Trophoblast cell (in vitro differentiated cells and primary cell): ENCODE results near the gene HSPBP1.

Source experiments
- DNase-seq, 2 donors: peaks; one replicate each; pipeline ENCODE4 v3.0.0-alpha.2; 2016
- H2AFZ ChIP-seq: 2 replicates; pipeline ENCODE4 v1.6.1; 2013; ENCODE audit warnings: low read length, moderate library complexity, mild to moderate bottlenecking; ENCODE audit not compliant: insufficient read depth, poor library complexity
- H2AK5ac ChIP-seq: 2 replicates; pipeline ENCODE4 v1.6.1; 2013; ENCODE audit warnings: mild to moderate bottlenecking, low read length
- H2BK120ac ChIP-seq: 2 replicates; pipeline ENCODE4 v1.6.1; 2013; ENCODE audit warnings: low read length, mild to moderate bottlenecking, moderate library complexity; ENCODE audit not compliant: insufficient read depth, poor library complexity
- H2BK12ac ChIP-seq: 2 replicates; pipeline ENCODE4 v1.6.1; 2013; ENCODE audit warnings: mild to moderate bottlenecking, low read length, moderate library complexity
- H2BK5ac ChIP-seq: 2 replicates; pipeline ENCODE4 v1.6.1; 2013; ENCODE audit warnings: low read length, low read depth, moderate library complexity, mild to moderate bottlenecking; ENCODE audit not compliant: poor library complexity
- H3K14ac ChIP-seq: 2 replicates; pipeline ENCODE4 v1.6.1; 2013; ENCODE audit warnings: mild to moderate bottlenecking, low read length
- H3K18ac ChIP-seq: 2 replicates; pipeline ENCODE4 v1.6.1; 2013; ENCODE audit warnings: mild to moderate bottlenecking, low read length
- H3K23ac ChIP-seq: 2 replicates; pipeline ENCODE4 v1.6.1; 2013; ENCODE audit warnings: low read length
- H3K27ac ChIP-seq: 2 replicates; pipeline ENCODE4 v1.5.1; 2013; ENCODE audit warnings: low read depth, mild to moderate bottlenecking, inconsistent platforms, low read length, moderate library complexity
- H3K27me3 ChIP-seq: 2 replicates; pipeline ENCODE4 v1.6.1; 2013; ENCODE audit warnings: inconsistent platforms, mild to moderate bottlenecking, low read length, moderate library complexity; ENCODE audit not compliant: insufficient read depth
- H3K36me3 ChIP-seq, 2 experiments: 1 replicate in 1 of 2; 2 replicates in 1 of 2; pipeline ENCODE4 v1.6.1; 2013; ENCODE audit warnings: low read length in 2 of 2, mild to moderate bottlenecking in 2 of 2, moderate library complexity in 1 of 2; ENCODE audit not compliant: insufficient read depth in 2 of 2, control insufficient read depth in 1 of 2
- H3K4ac ChIP-seq: 2 replicates; pipeline ENCODE4 v1.6.1; 2013; ENCODE audit warnings: low read depth, mild to moderate bottlenecking, low read length, moderate library complexity
- H3K4me1 ChIP-seq, 2 experiments: 1 replicate in 1 of 2; 2 replicates in 1 of 2; pipeline ENCODE4 v1.6.1; 2013; ENCODE audit warnings: low read length in 2 of 2, mild to moderate bottlenecking in 2 of 2, moderate library complexity in 1 of 2; ENCODE audit not compliant: insufficient read depth in 2 of 2, control insufficient read depth in 1 of 2
- H3K4me2 ChIP-seq: 2 replicates; pipeline ENCODE4 v1.6.1; 2013; ENCODE audit warnings: inconsistent platforms, mild to moderate bottlenecking, low read length, moderate library complexity
- H3K4me3 ChIP-seq: 2 replicates; pipeline ENCODE4 v1.5.1; 2013; ENCODE audit warnings: mild to moderate bottlenecking, low read depth, low read length, inconsistent platforms
- H3K79me1 ChIP-seq: one replicate; pipeline ENCODE4 v1.6.1; 2013; ENCODE audit warnings: low read length
- H3K79me2 ChIP-seq: 2 replicates; pipeline ENCODE4 v1.6.1; 2013; ENCODE audit warnings: low read length, mild to moderate bottlenecking; ENCODE audit not compliant: control insufficient read depth, insufficient read depth, poor library complexity
- H3K9ac ChIP-seq: 2 replicates; pipeline ENCODE4 v1.6.1; 2013; ENCODE audit warnings: mild to moderate bottlenecking, low read length
- H3K9me3 ChIP-seq: 2 replicates; pipeline ENCODE4 v1.6.1; 2013; ENCODE audit warnings: low read depth, mild to moderate bottlenecking, control low read depth, inconsistent platforms, low read length; ENCODE audit not compliant: insufficient read depth
- H4K12ac ChIP-seq: 2 replicates; pipeline ENCODE4 v1.6.1; 2013; ENCODE audit warnings: low read depth, mild to moderate bottlenecking, low read length, moderate library complexity
- H4K8ac ChIP-seq: 2 replicates; pipeline ENCODE4 v1.6.1; 2013; ENCODE audit warnings: low read depth, mild to moderate bottlenecking, low read length, moderate library complexity
- H4K91ac ChIP-seq: one replicate; pipeline ENCODE4 v1.6.1; 2013; ENCODE audit warnings: low read depth, mild to moderate bottlenecking, low read length, moderate library complexity
- WGBS: extraction: QIAGEN DNeasy Blood & Tissue Kit; methylation state at CpG from one replicate; pipeline ENCODE4 v1.1.7; 2013; ENCODE audit warnings: missing lambda C conversion rate; ENCODE audit not compliant: insufficient read length, insufficient coverage; ENCODE audit errors: extremely low coverage; 5-methylcytosine and 5-hydroxymethylcytosine counted together

Gene HSPBP1

DNA sequence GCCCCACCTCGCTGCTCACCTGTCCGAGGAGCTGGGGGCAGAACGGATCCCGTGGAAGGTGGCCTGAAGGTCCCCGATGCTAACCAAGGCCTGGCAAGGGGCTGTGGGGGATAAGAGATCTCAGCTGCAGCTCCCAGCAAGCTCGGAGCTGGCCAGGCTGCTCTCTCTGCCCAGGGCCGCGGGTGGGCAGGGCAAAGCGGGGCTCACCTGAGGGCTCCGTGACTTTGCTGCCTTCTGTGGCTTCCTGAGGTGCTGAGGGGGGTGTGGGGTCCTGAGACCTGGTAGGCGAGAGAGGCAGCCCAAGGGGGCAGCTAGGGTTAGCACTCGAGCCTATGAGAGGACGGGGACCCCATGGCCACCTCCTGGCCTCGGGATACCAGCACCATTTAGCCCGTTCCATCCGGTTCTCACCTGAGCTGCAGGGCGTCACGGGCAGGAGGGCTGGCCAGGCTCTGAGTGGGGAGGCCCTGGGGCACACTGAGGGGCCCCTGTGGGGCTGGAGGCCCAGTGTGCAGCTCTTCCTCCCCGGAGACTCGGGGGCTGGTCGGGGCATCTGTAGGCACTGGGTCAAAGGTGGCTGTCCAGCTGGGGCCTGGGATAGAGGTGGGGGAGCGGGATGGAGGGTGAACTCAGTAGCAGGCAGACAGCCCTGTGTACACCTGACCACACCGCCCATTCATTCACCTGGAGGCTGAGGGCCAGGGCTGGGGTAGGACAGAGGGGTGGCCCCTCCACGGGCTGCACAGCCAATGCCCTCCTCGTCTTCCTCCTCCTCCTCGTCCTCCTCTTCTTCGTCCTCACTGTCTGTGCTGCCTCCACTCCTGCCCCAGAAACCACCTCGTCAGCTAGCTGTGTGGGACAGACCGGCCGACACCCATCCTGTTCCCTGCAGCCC, 48.3 kb downstream of the HSPBP1 start:
- Histone ChIP-seq H2BK120ac (no peak overlapping the region), H4K8ac (no peak overlapping the region), H3K79me2 (no peaks in the 10 kb centered on the region), H2AK5ac (no peak overlapping the region), H4K12ac (no peak overlapping the region), H3K23ac (no peak overlapping the region), H2BK12ac (no peak overlapping the region), H3K36me3 (peaks cover 72 to 78% of the 10 kb centered on the region in 2 experiments), H3K4me3 (no peak overlapping the region), H3K4me2 (no peak overlapping the region), H3K79me1 (no peaks in the 10 kb centered on the region), H3K9me3 (peaks cover 1% of the 10 kb centered on the region), H4K91ac (no peak overlapping the region), H3K4ac (no peak overlapping the region), H3K18ac (no peak overlapping the region), H3K27ac (no peak overlapping the region), H2BK5ac (no peak overlapping the region), H3K14ac (no peak overlapping the region), H3K9ac (no peak overlapping the region), H3K4me1 (no peaks in the 10 kb centered on the region), H2AFZ (no peak overlapping the region), H3K27me3 (no peaks in the 10 kb centered on the region)
- DNase-seq: no peak
- no CpG with 5 or more reads among the region's 30 CpGs for WGBS

DNA sequence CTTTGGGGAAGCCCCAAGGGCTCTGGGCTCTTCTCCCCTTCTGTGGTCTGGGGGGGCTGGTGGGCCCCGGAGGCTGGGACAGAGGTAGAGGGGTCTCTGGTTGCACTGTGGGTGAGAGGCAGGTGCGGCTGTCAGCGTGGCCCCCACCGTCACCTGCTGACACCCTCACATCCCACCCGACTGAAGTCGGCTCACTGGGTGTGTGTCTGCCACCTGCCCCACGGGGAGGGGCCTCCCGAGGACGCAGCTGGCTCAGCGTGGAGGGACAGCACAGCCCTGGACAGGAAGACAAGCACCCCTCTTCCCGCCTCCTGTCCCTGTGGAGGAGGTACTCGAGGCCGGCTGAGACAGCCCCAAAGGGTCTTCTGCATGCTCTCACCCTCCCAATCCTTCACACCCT, 49.1 kb downstream of the HSPBP1 start:
- H2AFZ ChIP-seq: no peak overlapping the region
- H3K9me3 ChIP-seq: peaks cover 1% of the 10 kb centered on the region
- DNase-seq: no peak
- H3K4me3 ChIP-seq: no peak overlapping the region
- no peak overlapping the region for H4K12ac ChIP-seq
- no peaks in the 10 kb centered on the region for H3K79me2 ChIP-seq
- no peaks in the 10 kb centered on the region for H3K27me3 ChIP-seq
- H2AK5ac ChIP-seq: no peak overlapping the region
- H2BK5ac ChIP-seq: no peak overlapping the region
- peaks cover 68 to 70% of the 10 kb centered on the region in 2 experiments for H3K36me3 ChIP-seq
- H2BK12ac ChIP-seq: no peak overlapping the region
- no peak overlapping the region for H3K4ac ChIP-seq
- WGBS: no CpG with 5 or more reads among the region's 13 CpGs
- H4K91ac ChIP-seq: no peak overlapping the region
- no peak overlapping the region for H3K27ac ChIP-seq
- no peak overlapping the region for H3K23ac ChIP-seq
- no peak overlapping the region for H3K9ac ChIP-seq
- no peak overlapping the region for H3K4me2 ChIP-seq
- H3K18ac ChIP-seq: no peak overlapping the region
- H3K79me1 ChIP-seq: no peaks in the 10 kb centered on the region
- no peak overlapping the region for H2BK120ac ChIP-seq
- H4K8ac ChIP-seq: no peak overlapping the region
- H3K4me1 ChIP-seq: no peaks in the 10 kb centered on the region
- no peak overlapping the region for H3K14ac ChIP-seq

DNA sequence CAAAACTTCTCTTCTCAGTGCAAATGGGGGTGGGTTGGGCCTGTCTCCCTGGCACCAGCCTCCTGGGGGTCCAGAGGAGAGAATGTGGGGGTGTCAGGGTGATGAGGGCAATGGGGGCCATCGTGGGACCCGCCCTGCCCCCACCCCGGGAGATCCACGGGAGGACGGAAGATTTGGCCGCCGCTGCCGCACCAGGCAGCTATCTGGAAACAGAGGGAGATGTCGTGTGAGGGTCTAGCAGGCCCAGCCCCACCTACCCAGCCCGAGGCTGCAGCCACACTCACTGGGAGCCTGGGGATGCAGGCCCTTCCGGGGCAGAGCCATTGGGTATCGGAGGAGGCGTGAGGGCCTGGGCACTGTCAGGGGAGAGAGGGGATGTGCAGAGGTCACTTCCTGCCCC, 49.6 kb downstream of the HSPBP1 start:
- Histone ChIP-seq H3K4me3 (no peak overlapping the region), H3K27ac (no peak overlapping the region), H3K18ac (no peak overlapping the region), H2AFZ (no peak overlapping the region), H2BK12ac (no peak overlapping the region), H4K8ac (no peak overlapping the region), H2AK5ac (no peak overlapping the region), H3K79me1 (no peaks in the 10 kb centered on the region), H3K9me3 (peaks cover 1% of the 10 kb centered on the region), H3K27me3 (no peaks in the 10 kb centered on the region), H3K4me2 (no peak overlapping the region), H3K4me1 (no peaks in the 10 kb centered on the region), H3K9ac (no peak overlapping the region), H3K23ac (no peak overlapping the region), H3K4ac (no peak overlapping the region), H4K91ac (no peak overlapping the region), H3K14ac (no peak overlapping the region), H4K12ac (no peak overlapping the region), H2BK120ac (no peak overlapping the region), H3K36me3 (peaks cover 67 to 69% of the 10 kb centered on the region in 2 experiments), H2BK5ac (no peak overlapping the region), H3K79me2 (no peaks in the 10 kb centered on the region)
- no peak for DNase-seq
- no CpG with 5 or more reads among the region's 13 CpGs for WGBS

DNA sequence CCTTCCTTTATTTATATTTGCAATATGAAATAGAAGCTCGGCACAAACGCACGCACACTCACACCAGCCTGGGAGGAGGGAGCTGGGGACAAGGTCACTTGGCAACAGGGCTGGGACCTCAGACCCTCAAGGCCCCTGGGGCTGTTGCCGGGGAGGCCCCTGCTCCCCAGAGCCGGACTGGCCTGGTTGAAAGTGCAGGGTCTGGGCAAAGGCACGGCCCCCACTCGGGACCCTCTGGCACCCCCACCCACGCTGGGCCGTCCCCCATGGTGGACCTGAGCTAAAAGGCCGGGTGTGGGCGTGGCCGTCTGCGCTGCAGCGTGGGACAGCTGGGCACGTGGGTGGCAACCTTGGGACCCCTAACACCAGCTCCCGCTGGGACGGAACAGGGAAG, 50.1 kb downstream of the HSPBP1 start:
- H3K18ac ChIP-seq: no peak overlapping the region
- H2BK12ac ChIP-seq: no peak overlapping the region
- H3K4me2 ChIP-seq: no peak overlapping the region
- no peaks in the 10 kb centered on the region for H3K79me1 ChIP-seq
- no peak overlapping the region for H3K4me3 ChIP-seq
- WGBS: no CpG with 5 or more reads among the region's 17 CpGs
- no peaks in the 10 kb centered on the region for H3K4me1 ChIP-seq
- H3K14ac ChIP-seq: no peak overlapping the region
- H4K12ac ChIP-seq: no peak overlapping the region
- no peak overlapping the region for H2BK5ac ChIP-seq
- H3K9ac ChIP-seq: no peak overlapping the region
- H3K79me2 ChIP-seq: no peaks in the 10 kb centered on the region
- DNase-seq: no peak
- no peak overlapping the region for H3K27ac ChIP-seq
- no peak overlapping the region for H3K23ac ChIP-seq
- no peak overlapping the region for H2AFZ ChIP-seq
- peaks cover 66% of the 10 kb centered on the region in 2 experiments for H3K36me3 ChIP-seq
- no peaks in the 10 kb centered on the region for H3K27me3 ChIP-seq
- H3K4ac ChIP-seq: no peak overlapping the region
- no peak overlapping the region for H2BK120ac ChIP-seq
- H3K9me3 ChIP-seq: peaks cover 1% of the 10 kb centered on the region
- no peak overlapping the region for H4K91ac ChIP-seq
- H4K8ac ChIP-seq: no peak overlapping the region
- no peak overlapping the region for H2AK5ac ChIP-seq
